Fibroblast of skin of left quadriceps (primary cell): Measurements from ENCODE around the gene LY9.

Source experiments
- DNase-seq, 2 experiments: peaks; one replicate each; pipeline ENCODE4 v3.0.0-alpha.2; 2013; ENCODE audit warnings: low read depth in 2 of 2

Gene LY9

DNA sequence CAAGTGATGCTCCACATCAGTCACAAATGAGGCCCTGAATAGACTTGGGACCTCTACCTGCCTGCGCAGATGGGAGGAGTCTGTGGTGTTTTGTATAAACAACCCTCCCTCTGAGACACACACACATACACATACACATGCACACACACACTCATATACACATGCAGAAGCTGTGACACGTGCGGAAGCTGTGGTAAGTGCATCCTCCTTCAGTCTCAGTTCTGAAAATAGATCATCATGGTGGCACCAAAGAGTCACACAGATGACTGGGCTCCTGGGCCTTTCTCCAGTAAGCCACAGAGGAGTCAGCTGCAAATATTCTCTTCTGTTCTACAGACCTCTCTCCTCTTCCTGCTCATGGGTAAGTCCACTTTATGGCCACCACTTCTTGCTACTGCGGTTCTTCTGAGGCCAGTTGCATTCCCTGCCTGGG, at the start of gene LY9:
Gene LY9, plus strand, starts transcription at position 224 of the 433 bp plus-strand sequence. Its CDS starts 14 bp downstream, at position 238.
- DNase-seq = no peak

DNA sequence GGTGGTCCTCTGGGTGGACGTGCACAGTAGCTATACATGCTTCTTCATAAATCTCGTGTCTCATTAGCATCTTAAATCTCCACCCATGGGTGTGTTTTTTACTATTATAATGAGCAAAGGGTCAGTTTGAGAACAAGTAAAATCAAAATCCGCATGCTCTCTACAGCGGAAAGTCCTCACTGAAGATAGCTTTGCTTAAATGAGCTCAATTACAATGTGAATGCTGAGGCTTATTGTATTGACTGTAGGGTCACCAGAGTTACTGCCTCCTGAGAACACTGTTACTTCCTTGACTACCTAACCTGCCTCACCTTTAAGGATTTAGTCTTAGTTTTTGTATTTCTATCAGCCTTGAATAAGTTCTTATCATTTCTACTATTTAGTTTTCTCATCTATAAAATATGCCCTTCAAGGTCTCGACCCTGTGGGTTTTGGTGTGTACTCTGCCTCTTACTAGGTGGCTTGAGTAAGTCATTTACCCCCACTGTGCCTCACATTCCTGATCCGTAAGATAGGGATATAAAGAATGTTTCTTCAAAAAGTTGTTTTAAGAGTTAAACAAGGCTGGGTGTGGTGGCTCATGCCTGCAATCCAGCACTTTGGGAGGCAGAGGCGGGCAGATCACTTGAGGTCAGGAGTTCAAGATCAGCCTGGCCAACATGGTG, 49.0 kb upstream of the LY9 start:
- no peak for DNase-seq

- no peak for DNase-seq
Measured at GRCh38 chr1:160747717-160748116, 48.3 kb upstream of the LY9 start.

DNA sequence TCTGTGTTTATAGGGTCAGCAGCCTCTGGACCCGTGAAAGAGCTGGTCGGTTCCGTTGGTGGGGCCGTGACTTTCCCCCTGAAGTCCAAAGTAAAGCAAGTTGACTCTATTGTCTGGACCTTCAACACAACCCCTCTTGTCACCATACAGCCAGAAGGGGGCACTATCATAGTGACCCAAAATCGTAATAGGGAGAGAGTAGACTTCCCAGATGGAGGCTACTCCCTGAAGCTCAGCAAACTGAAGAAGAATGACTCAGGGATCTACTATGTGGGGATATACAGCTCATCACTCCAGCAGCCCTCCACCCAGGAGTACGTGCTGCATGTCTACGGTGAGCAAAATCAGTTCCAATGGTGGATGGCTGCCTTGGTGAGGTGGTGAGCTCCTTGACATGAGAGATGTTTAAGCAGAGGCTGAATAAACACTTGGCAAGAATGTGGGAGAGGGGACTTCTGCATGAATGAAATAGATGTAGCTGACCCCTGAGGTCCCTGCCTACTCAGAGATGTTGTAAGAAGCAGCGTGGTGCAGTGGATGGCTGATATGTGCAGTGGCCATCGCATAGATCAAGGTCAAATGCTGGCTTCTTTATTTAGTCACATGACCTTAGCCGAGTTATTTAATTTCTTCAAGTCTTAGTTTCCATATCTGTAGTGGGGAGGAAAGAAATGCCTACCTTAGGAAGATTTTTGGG, 47.6 kb upstream of the LY9 start:
- no peak for DNase-seq

DNA sequence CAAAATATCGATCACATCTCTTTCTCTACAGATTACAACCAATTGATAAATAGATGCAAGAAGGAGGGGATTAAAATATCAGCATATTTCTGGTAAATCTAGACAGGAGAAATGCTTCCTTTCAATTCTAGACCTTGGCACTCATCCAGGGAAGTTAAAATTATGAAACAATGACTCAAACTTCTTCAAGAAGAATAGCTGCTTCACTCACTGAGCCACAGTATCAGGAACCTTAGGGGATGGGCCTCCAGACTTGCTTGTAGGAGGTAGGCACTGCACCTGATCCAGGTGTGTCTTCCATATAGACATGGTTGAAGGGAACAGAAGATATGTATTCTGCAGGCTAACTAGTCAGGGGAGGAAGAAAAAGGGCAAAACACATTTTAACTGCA, 47.1 kb upstream of the LY9 start:
- DNase-seq = no peak

- no peak for DNase-seq
Measured at GRCh38 chr1:160750608-160751007, 45.4 kb upstream of the LY9 start.

GRCh38 chr1:160752406-160752805, 43.6 kb upstream of the LY9 start:
- no peak for DNase-seq

GRCh38 chr1:160752924-160753323, 43.0 kb upstream of the LY9 start:
- DNase-seq = no peak

- no peak for DNase-seq
Measured at GRCh38 chr1:160753594-160753993, 42.4 kb upstream of the LY9 start.

GRCh38 chr1:160755461-160755860, 40.5 kb upstream of the LY9 start:
- DNase-seq = no peak

- DNase-seq = no peak
Measured at GRCh38 chr1:160755911-160756848, 39.8 kb upstream of the LY9 start.

- DNase-seq = no peak
Measured at GRCh38 chr1:160756849-160757201, 39.1 kb upstream of the LY9 start.

DNA sequence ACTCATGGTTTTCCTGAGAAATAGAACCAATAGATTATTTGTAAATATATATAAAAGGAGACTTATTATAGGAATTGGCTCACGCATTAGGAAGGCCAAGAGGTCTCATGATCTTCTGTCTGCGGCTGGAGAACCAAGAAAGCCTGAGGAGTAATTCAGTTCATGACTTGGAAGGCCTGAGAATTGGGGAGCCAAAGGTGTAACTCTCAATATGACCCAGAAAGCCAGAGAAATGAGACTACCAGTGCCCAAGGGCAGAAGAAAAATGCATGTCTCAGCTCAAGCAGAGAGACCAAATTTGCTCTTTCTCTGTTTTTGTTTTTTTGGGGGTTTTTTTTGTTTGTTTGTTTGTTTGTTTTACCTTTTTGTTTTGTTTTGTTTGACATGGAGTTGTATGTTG, 37.5 kb upstream of the LY9 start:
- DNase-seq = no peak

DNA sequence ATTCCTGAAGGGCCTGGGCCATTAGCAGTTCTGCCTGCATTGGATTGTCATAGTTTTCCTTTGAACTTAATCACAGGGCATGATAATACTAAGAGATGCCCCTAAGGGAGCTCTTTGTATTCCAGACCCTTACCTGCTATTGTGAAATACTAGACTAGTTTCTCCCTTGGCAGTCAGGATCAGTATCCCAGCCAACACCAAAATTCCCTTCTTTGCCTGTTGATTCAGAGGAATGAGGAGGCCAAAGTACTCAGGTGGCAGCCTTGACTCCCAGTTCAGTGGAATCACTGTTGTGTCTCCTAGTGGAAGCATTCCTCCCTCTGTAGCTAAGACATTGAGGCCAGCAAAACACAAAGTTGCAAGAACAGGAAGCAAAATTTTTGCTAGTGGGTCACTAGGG, 36.2 kb upstream of the LY9 start:
- no peak for DNase-seq

GRCh38 chr1:160761046-160761445, 34.9 kb upstream of the LY9 start:
- no peak for DNase-seq

DNA sequence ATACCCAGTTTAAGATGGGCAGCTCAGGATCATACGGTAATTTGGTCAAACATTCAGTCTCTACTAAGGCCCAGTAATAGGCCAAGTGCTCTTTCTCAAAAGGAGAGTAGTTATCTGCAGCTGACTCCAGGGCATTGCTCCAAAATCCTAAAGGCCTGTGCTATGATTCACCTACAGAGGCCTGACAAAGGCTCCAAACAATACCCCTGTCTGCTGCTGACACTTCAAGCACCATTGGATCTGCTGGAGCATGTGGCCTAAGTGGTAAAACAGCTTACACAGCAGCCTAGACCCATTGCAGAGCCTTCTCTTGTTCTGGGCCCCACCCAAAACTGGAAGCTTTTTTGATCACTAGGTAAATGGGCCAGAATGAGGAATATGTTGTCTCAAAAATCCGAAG, 34.1 kb upstream of the LY9 start:
- DNase-seq = no peak

GRCh38 chr1:160763993-160764392, 32.0 kb upstream of the LY9 start:
- DNase-seq = no peak

DNA sequence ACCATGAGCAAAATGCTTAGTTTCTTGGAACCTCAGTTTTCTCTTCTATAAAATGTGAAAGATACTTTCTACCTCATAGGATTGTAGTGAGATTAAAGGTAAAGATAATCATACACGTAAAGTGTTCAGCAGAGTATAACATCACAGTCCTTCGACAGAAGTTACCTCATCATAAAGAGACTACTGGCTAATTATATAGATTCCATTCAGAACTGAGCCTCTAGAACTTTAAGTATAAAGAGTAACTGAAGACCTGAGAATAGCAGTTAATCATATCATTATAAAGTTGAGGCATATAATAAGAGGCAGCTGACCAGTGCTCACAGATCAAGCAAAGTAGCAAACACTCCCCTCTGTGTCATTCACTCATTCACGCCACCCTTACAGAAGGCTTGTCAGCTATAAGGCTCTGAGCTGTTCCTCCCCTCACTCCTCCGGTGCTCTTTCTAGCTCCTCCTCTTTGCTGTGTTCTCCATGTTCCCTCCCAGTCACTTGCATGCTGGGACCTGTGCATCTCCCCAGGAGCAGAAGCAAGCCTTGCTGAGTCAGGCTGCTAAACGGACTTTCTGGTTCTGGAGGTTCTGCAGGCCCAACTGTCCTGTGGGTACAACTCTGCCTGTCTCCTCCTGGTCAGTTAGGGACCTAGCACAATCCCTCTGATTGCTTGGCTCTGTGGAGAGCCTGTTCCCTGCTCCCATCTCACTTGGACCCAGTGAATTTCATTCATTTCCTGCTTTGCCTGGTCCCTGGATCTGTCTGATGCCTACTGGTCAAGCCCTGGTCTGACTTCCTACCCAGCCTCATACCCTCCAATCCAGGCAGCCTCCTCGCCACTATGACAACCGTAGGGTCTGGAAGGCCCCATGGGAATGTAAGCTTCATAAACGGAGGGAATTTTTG, 28.3 kb upstream of the LY9 start:
- DNase-seq = no peak

DNA sequence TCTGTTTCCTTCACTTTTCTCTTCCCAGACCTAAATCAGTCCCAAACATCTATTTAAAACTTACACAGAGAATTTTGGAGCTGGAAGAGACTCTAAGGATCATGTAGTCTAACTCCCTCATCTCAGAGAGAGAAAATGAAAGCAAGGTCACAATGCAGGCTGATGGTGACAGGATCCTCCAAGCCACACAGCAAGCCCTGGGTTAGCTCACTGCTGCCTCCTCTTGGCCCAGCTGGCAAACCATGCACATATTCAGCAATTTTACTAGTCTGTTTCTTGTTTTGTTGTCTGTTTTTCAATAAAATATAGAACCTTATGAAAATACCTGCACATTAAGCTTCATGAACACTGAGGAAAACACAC, 27.7 kb upstream of the LY9 start:
- no peak for DNase-seq

- no peak for DNase-seq
Measured at GRCh38 chr1:160772331-160772730, 23.6 kb upstream of the LY9 start.

- DNase-seq = no peak
Measured at GRCh38 chr1:160773093-160773492, 22.9 kb upstream of the LY9 start.
